HCT116 (cell line): ENCODE data around the gene FGD5. TPM values are rescaled to one million over a fixed set of nuclear protein-coding genes. Genes with fewer than 3 reads are reported as not detected.

Experiments
- ATAC-seq: fragments of 200-7000 bp; cut with Tn5 transposase; 2 replicates; pipeline ENCODE4 v1.9.1; 2020; ENCODE audit warnings: mild to moderate bottlenecking, moderate library complexity
- BruUV-seq: library from RNA; stranded (reverse); fragments of 400-500 nt; replicated peaks from 2 replicates; lab custom pipeline; 2021; lab: Mats Ljungman, UMichigan
- CTCF ChIA-PET: fragments of 300-600 bp; sonication (Branson Sonifier 250); formaldehyde crosslinking; loops from one replicate; lab custom pipeline; 2021; ENCODE audit warnings: antibody characterized with exemption; lab: Charles Lee
- POLR2A ChIA-PET: fragments of 300-600, 350-600 bp; sonication (Branson Sonifier 250); formaldehyde crosslinking; loops from one replicate; lab custom pipeline; 2021; ENCODE audit warnings: antibody characterized with exemption; lab: Charles Lee
- RAD21 ChIA-PET, 2 experiments: fragments of 300-600 bp; sonication (Branson Sonifier 250); formaldehyde crosslinking; loops; one replicate each; lab custom pipeline; 2023; ENCODE audit warnings: low total read pairs in 2 of 2; ENCODE audit not compliant: uncharacterized antibody in 2 of 2, unreplicated experiment in 2 of 2, low non-redundant PET in 1 of 2; lab: Charles Lee
- DNase-seq: peaks from one replicate; pipeline ENCODE4 v3.0.0-alpha.2; 2010; ENCODE audit warnings: low read depth, low spot score
- H2AFZ ChIP-seq: fragments of 200-600 bp; shearing (Covaris generic), sonication (generic); 2 replicates; pipeline ENCODE4 v1.6.1; 2017; ENCODE audit warnings: low read depth, mixed run types, mixed read lengths, antibody characterized with exemption, low read length; ENCODE audit not compliant: poor library complexity, severe bottlenecking
- H3K27ac ChIP-seq: 2 replicates; pipeline ENCODE4 v1.5.1; 2012; ENCODE audit warnings: low read depth, low read length
- H3K27me3 ChIP-seq: fragments of 200-600 bp; sonication (generic); 2 replicates; pipeline ENCODE4 v1.6.1; 2016; ENCODE audit warnings: mixed run types, low read length, mixed read lengths; ENCODE audit not compliant: insufficient read depth
- H3K36me3 ChIP-seq, 2 experiments: fragments of 200-500 bp in 1 of 2; fragments of 200-600 bp in 1 of 2; sonication (Bioruptor generic) in 1 of 2; sonication (generic) in 1 of 2; 2 replicates each; pipeline versions ENCODE4 v1.5.1 to v1.6.1; 2014 to 2016; ENCODE audit warnings: low read length in 2 of 2, inconsistent platforms in 1 of 2, mixed read lengths in 1 of 2, mixed run types in 1 of 2; ENCODE audit not compliant: insufficient read depth in 2 of 2, control insufficient read depth in 1 of 2
- H3K4me1 ChIP-seq, 2 experiments: fragments of 200-600 bp in 1 of 2; sonication (generic) in 1 of 2; 2 replicates each; pipeline versions ENCODE4 v1.5.1 to v1.6.1; 2012 to 2017; ENCODE audit warnings: low read length in 2 of 2, inconsistent platforms in 1 of 2, mild to moderate bottlenecking in 1 of 2, mixed read lengths in 1 of 2, mixed run types in 1 of 2, moderate library complexity in 1 of 2; ENCODE audit not compliant: insufficient read depth in 2 of 2, control insufficient read depth in 1 of 2
- H3K4me2 ChIP-seq: fragments of 200-600 bp; sonication (generic); 2 replicates; pipeline ENCODE4 v1.6.1; 2017; ENCODE audit warnings: mixed run types, low read length, mixed read lengths
- H3K4me3 ChIP-seq, 2 experiments: fragments of 200-600 bp in 1 of 2; sonication (generic) in 1 of 2; replicated peaks in 1 of 2; 2 replicates each; pipeline ENCODE4 v1.5.1; 2011 to 2016; ENCODE audit warnings: low read length in 2 of 2, control low read depth in 1 of 2, low read depth in 1 of 2, mild to moderate bottlenecking in 1 of 2, mixed read lengths in 1 of 2, mixed run types in 1 of 2
- H3K79me2 ChIP-seq: fragments of 200-600 bp; sonication (generic); 2 replicates; pipeline ENCODE4 v1.6.1; 2017; ENCODE audit warnings: mild to moderate bottlenecking, mixed run types, low read length, moderate library complexity, mixed read lengths; ENCODE audit not compliant: insufficient read depth
- H3K9ac ChIP-seq: fragments of 200-600 bp; sonication (generic); 2 replicates; pipeline ENCODE4 v1.6.1; 2016; ENCODE audit warnings: low read length, mixed read lengths
- H3K9me2 ChIP-seq: fragments of 200-600 bp; sonication (generic), shearing (Covaris generic); 2 replicates; pipeline ENCODE4 v1.6.1; 2017; ENCODE audit warnings: mixed run types, mild to moderate bottlenecking, moderate library complexity; ENCODE audit not compliant: insufficient read depth
- H3K9me3 ChIP-seq, 2 experiments: fragments of 200-500 bp in 1 of 2; fragments of 200-600 bp in 1 of 2; sonication (Bioruptor generic) in 1 of 2; sonication (generic) in 1 of 2; 2 replicates each; pipeline ENCODE4 v1.6.1; 2014 to 2017; ENCODE audit warnings: low read length in 2 of 2, mixed read lengths in 2 of 2, inconsistent platforms in 1 of 2, low read depth in 1 of 2, mild to moderate bottlenecking in 1 of 2, mixed run types in 1 of 2, moderate library complexity in 1 of 2; ENCODE audit not compliant: control insufficient read depth in 1 of 2, insufficient read depth in 1 of 2
- H4K20me1 ChIP-seq: fragments of 200-600 bp; sonication (generic), shearing (Covaris generic); 2 replicates; pipeline ENCODE4 v1.6.1; 2017; ENCODE audit warnings: mixed run types, mild to moderate bottlenecking, moderate library complexity; ENCODE audit not compliant: insufficient read depth
- CBX3 ChIP-seq: IDR thresholded peaks from 2 replicates; pipeline ENCODE4 v1.6.1; 2012; ENCODE audit warnings: low read depth
- CEBPB ChIP-seq: IDR thresholded peaks from 2 replicates; pipeline ENCODE4 v1.6.1; 2012; ENCODE audit warnings: low read depth
- EGR1 ChIP-seq: IDR thresholded peaks from 2 replicates; pipeline ENCODE4 v1.6.1; 2012; ENCODE audit warnings: low read depth
- EZH2phosphoT487 ChIP-seq: fragments of 200-600 bp; IDR thresholded peaks from 2 replicates; pipeline ENCODE4 v1.6.1; 2018; ENCODE audit warnings: antibody characterized with exemption, borderline replicate concordance
- FOSL1 ChIP-seq: IDR thresholded peaks from 2 replicates; pipeline ENCODE4 v1.6.1; 2012; ENCODE audit warnings: low read depth
- MAX ChIP-seq: IDR thresholded peaks from 2 replicates; pipeline ENCODE4 v1.6.1; 2012
- POLR2A ChIP-seq: IDR thresholded peaks from 2 replicates; pipeline ENCODE4 v1.7.0; 2011; ENCODE audit warnings: borderline replicate concordance; ENCODE audit not compliant: insufficient read depth, insufficient read length; ENCODE audit errors: extremely low read depth
- SP1 ChIP-seq: IDR thresholded peaks from 2 replicates; pipeline ENCODE4 v1.6.1; 2012; ENCODE audit warnings: low read depth
- SRF ChIP-seq: IDR thresholded peaks from 2 replicates; pipeline ENCODE4 v1.6.1; 2012; ENCODE audit warnings: low read depth
- ZNF274 ChIP-seq: fragments of 200-500 bp; sonication (Bioruptor generic); IDR thresholded peaks from 2 replicates; pipeline ENCODE4 v1.6.1; 2014; ENCODE audit warnings: mild to moderate bottlenecking, low read depth, low read length, inconsistent platforms
- intact Hi-C: fragments of 100-400 bp; cut with micrococcal nuclease; formaldehyde crosslinking; loops from 2 replicates; pipeline ENCODE4 v1.10.0; 2022
- total RNA-seq: library from RNA; stranded (reverse); gene quantifications from one replicate; pipeline ENCODE4 v1.2.1, GENCODE V29; 2021; ENCODE audit not compliant: unreplicated experiment

FGD5 gene
- total RNA-seq, 1 experiment from 2014 or later, result 0.22 TPM

GRCh38 chr3:14929310-14930074, 110.7 kb downstream of the FGD5 start (continued):
- TF ChIP-seq ZNF274 (no peak), POLR2A (no peak), EZH2phosphoT487 (no peak), EGR1 (no peak), SP1 (no peak), MAX (no peak), FOSL1 (no peak)
- TF ChIP-seq, all 23 proteins: peak for 0

GRCh38 chr3:14933820-14934425, 115.2 kb downstream of the FGD5 start:
- Histone ChIP-seq H4K20me1 (no peaks in the 10 kb centered on the region), H3K9ac (no peak overlapping the region), H3K4me2 (no peak overlapping the region), H3K79me2 (no peaks in the 10 kb centered on the region), H3K4me3 (no peak overlapping the region), H3K4me1 (no peaks in the 10 kb centered on the region), H3K27ac (no peak overlapping the region), H3K9me3 (no peaks in the 10 kb centered on the region), H3K27me3 (no peaks in the 10 kb centered on the region), H3K36me3 (no peaks in the 10 kb centered on the region), H2AFZ (no peak overlapping the region), H3K9me2 (no peaks in the 10 kb centered on the region)
- ChIA-PET CTCF (no interaction called here), RAD21 (no interaction called here), POLR2A (interaction anchor here (0.6 kb wide), 1 partner anchor 415 kb away, joined by 3 read pairs; no protein-coding TSS in a partner anchor)
- ATAC-seq (no peak), DNase-seq (no peak)
- BruUV-seq, result no TSS peak
- intact Hi-C loops, result no loop called here
- TF ChIP-seq SRF (no peak), CEBPB (no peak), FOSL1 (no peak), CBX3 (no peak)
